Heart left ventricle (tissue), 16 donors: ENCODE results near the gene CLTB. TPM values are rescaled to one million over a fixed set of nuclear protein-coding genes. Genes with fewer than 3 reads are reported as not detected.

Experiments
- ATAC-seq, 4 donors: fragments of 200-7000 bp; cut with Tn5 transposase; one replicate each; pipeline ENCODE4 v1.9.1; 2020 to 2022; ENCODE audit warnings: moderate library complexity in 4 of 4, mild to moderate bottlenecking in 3 of 4, moderate number of reproducible peaks in 1 of 4
- DNase-seq, 5 donors: peaks; one replicate each; pipeline ENCODE4 v3.0.0-alpha.2; 2020
- H3K27ac ChIP-seq, 12 donors: fragments of 200-600 bp; sonication (generic) in 4 of 12; one replicate each; pipeline versions ENCODE4 v1.5.0 to v1.8.0; 2016 to 2022; ENCODE audit warnings: mild to moderate bottlenecking in 2 of 12
- H3K27me3 ChIP-seq, 9 donors: fragments of 200-600 bp; sonication (generic) in 2 of 9; one replicate each; pipeline versions ENCODE4 v1.5.1 to v1.8.0; 2016 to 2022; ENCODE audit warnings: mild to moderate bottlenecking in 3 of 9
- H3K36me3 ChIP-seq, 9 donors: fragments of 200-600 bp; sonication (generic) in 2 of 9; one replicate each; pipeline versions ENCODE4 v1.5.0 to v1.8.0; 2018 to 2022; ENCODE audit warnings: mild to moderate bottlenecking in 2 of 9
- H3K4me1 ChIP-seq, 12 donors: fragments of 200-600 bp; sonication (generic) in 4 of 12; one replicate each; pipeline versions ENCODE4 v1.5.0 to v1.8.0; 2016 to 2022; ENCODE audit warnings: mild to moderate bottlenecking in 3 of 12
- H3K4me3 ChIP-seq, 12 donors: fragments of 200-600 bp; sonication (generic) in 4 of 12; one replicate each; pipeline versions ENCODE4 v1.5.0 to v1.8.0; 2017 to 2022; ENCODE audit warnings: mild to moderate bottlenecking in 9 of 12, moderate library complexity in 4 of 12
- H3K9me3 ChIP-seq, 12 donors: fragments of 200-600 bp; sonication (generic) in 4 of 12; one replicate each; pipeline versions ENCODE4 v1.5.0 to v1.8.0; 2016 to 2022; ENCODE audit warnings: mild to moderate bottlenecking in 1 of 12
- CTCF ChIP-seq, 12 donors: fragments of 200-600 bp; sonication (generic) in 4 of 12; IDR thresholded peaks; one replicate each; pipeline versions ENCODE4 v1.5.0 to v1.8.0; 2018 to 2022; ENCODE audit warnings: antibody characterized with exemption in 12 of 12, mild to moderate bottlenecking in 5 of 12
- POLR2A ChIP-seq, 2 donors: fragments of 450-650 bp; IDR thresholded peaks; one replicate each; pipeline ENCODE4 v1.6.1; 2017; ENCODE audit warnings: antibody characterized with exemption in 2 of 2, mild to moderate bottlenecking in 2 of 2, moderate library complexity in 2 of 2
- WGBS, 4 donors: extraction: QIAGEN DNeasy Blood & Tissue Kit in 2 of 4; methylation state at CpG; one replicate each; pipeline versions ENCODE4 v1.1.5 to v1.1.7; 2013 to 2018; 5-methylcytosine and 5-hydroxymethylcytosine counted together
- intact Hi-C, 10 donors: fragments of 100-400 bp; cut with DNase I; formaldehyde crosslinking; loops; one replicate each; pipeline versions ENCODE4 v1.11.1 to v1.14.2; 2022
- polyA plus RNA-seq, 2 donors: library from polyadenylated mRNA; stranded (reverse); fragments of 200-250 nt; gene quantifications; one replicate each; pipeline ENCODE4 v1.2.3, GENCODE V29; 2013
- total RNA-seq, 9 donors: library from RNA; depleted of rRNA in 2 of 9; stranded (reverse); fragments of >200 nt in 2 of 9; fragmentation: NEBNext Ultra II Directional in 3 of 9; extraction: Animal tissue kit (Norgen Biotek cat#: 25700) in 3 of 9; gene quantifications; one replicate each; pipeline versions ENCODE4 v1.1.0 to v1.2.4, GENCODE V29; 2016 to 2023
- donor health status: ischemic (EF 13 %, LVEDD 7.1; RV severe dilation, severe dysfunction).
- donor health status: healthy with polysubstance abuse.
- donor health status: DM: no; HTN: yes; CAD: no.
- donor health status: DM: no; HTN: no; CAD: no.
- donor health status: ischemic (EF 25% LVEDD 6.9; RV normal size, moderate dysfunction).
- donor health status: ischemic (EF 25% LVEDD 5.7; RV mildly dilated, moderate dysfunction).
- donor health status: healthy.
- donor health status: DM: yes; HTN: yes; CAD: no.
- donor health status: ischemic (EF 35%, LVEDD 5.7; RV mildly dilated, moderate dysfunction).
- donor health status: nonischemic (EF 11% LVEDD 7.7; RV severe dilation, severe dysfunction).
- donor health status: DM: yes; HTN: yes; CAD: no.
- donor health status: PGD.
- donor health status: ischemic (EF 29% LVEDD 5.4; RV normal size, mild dysfunction).
- donor health status: nonischemic (EF 23%, LVEDD 6.1; RV moderate dilation, normal function).

CLTB gene
- total and polyA plus RNA-seq, 11 donors: 185 to 464 (median 300) TPM

- intact Hi-C loops: no loop called here
- Histone ChIP-seq H3K27ac (no peak overlapping the region), H3K4me1 (peaks cover 3 to 51% (median 22%) of the 10 kb centered on the region in 12 donors), H3K4me3 (no peak overlapping the region), H3K9me3 (no peaks in the 10 kb centered on the region), H3K36me3 (peaks cover 2 to 55% (median 35%) of the 10 kb centered on the region in 9 donors), H3K27me3 (no peaks in the 10 kb centered on the region)
- WGBS, 4 donors: 75 to 95% (median 91%) methylated on average over 4 of the region's 4 CpGs
- DNase-seq: peak in 1 of 5 donors; percentile 8
- no peak for TF ChIP-seq CTCF (IDR thresholded peaks at IDR 0.05)
- TF ChIP-seq POLR2A (IDR thresholded peaks at IDR 0.05): no peak
- no peak for ATAC-seq
Observed at GRCh38 chr5:176391479-176391878, 24.9 kb downstream of the CLTB start.

- peaks cover 3 to 32% (median 22%) of the 10 kb centered on the region in 12 donors for H3K4me1 ChIP-seq
- ATAC-seq: peak; percentile 5 to 40 (median 34)
- H3K27me3 ChIP-seq: no peaks in the 10 kb centered on the region
- peak in 1 of 5 donors; percentile 19 for DNase-seq
- 27 to 33% (median 30%) methylated on average over 34 to 41 of the region's 41 CpGs for WGBS, 4 donors
- H3K36me3 ChIP-seq: peaks cover 2 to 60% (median 54%) of the 10 kb centered on the region in 9 donors
- TF ChIP-seq POLR2A (IDR thresholded peaks at IDR 0.05): peak; percentile 56 to 73
- no peak for TF ChIP-seq CTCF (IDR thresholded peaks at IDR 0.05)
- H3K27ac ChIP-seq: peak overlapping the region; percentile 85 to 100 (median 96)
- H3K9me3 ChIP-seq: no peaks in the 10 kb centered on the region
- intact Hi-C loops: loop anchor here in 2 of 10 donors (1.0 to 10.0 kb wide), 3 partner anchors 27 to 145 kb away; partner anchors contain the start of genes KIAA1191 (in 1 of the 2) and RNF44 (in 1 of the 2)
- peak overlapping the region; percentile 53 to 89 (median 82) for H3K4me3 ChIP-seq
Observed at GRCh38 chr5:176389135-176390123, 26.9 kb downstream of the CLTB start.

- H3K9me3 ChIP-seq: no peaks in the 10 kb centered on the region
- WGBS, 4 donors: 1% methylated on average over 39 to 47 of the region's 47 CpGs
- peaks cover 3 to 30% (median 22%) of the 10 kb centered on the region in 12 donors for H3K4me1 ChIP-seq
- intact Hi-C loops: loop anchor here in 3 of 10 donors (1.0 to 10.0 kb wide), 4 partner anchors 26 to 146 kb away; partner anchors contain the start of genes KIAA1191 (in 1 of the 3) and RNF44 (in 1 of the 3)
- peaks cover 2 to 62% (median 58%) of the 10 kb centered on the region in 9 donors for H3K36me3 ChIP-seq
- no peaks in the 10 kb centered on the region for H3K27me3 ChIP-seq
- H3K4me3 ChIP-seq: peak within 1 kb of the TSS; percentile 53 to 89 (median 82)
- peak within 1 kb of the TSS; percentile 85 to 100 (median 96) for H3K27ac ChIP-seq
- ATAC-seq (peak; percentile 94 to 97 (median 96)), DNase-seq (peak; percentile 98 to 100 (median 100))
- no peak for TF ChIP-seq CTCF (IDR thresholded peaks at IDR 0.05)
- TF ChIP-seq POLR2A (IDR thresholded peaks at IDR 0.05): peak in 1 of 2 donors; percentile 36
Observed at GRCh38 chr5:176388444-176389134, 27.8 kb downstream of the CLTB start, which contains the start of the genes HIGD2A and NOP16. Gene HIGD2A (plus strand): TSS chr5:176388751. CDS start chr5:176388820, 69 bp downstream. Gene NOP16 (minus strand): TSS chr5:176388598. CDS start chr5:176388539, 59 bp downstream.
